ENCODE data around the gene TIFAB. TPM values are rescaled to one million over a fixed set of nuclear protein-coding genes. Genes with fewer than 3 reads are reported as not detected.

TIFAB gene
- total and polyA plus RNA-seq, 8 donors = 0.12 to 0.21 TPM; not detected in 6

GRCh38 chr5:135451581-135452320, 400 bp downstream of the TIFAB start:
- TF ChIP-seq CTCF (IDR thresholded peaks at IDR 0.05) = no peak
- ATAC-seq = no peak
- intact Hi-C loops (cut with DNase I) = no loop called here
- no peaks in the 10 kb centered on the region for H3K27me3 ChIP-seq
- no peak overlapping the region for H3K4me3 ChIP-seq
- FAIRE-seq = no peak
- H3K9me3 ChIP-seq = no peaks in the 10 kb centered on the region
- H3K36me3 ChIP-seq = no peaks in the 10 kb centered on the region
- H3K27ac ChIP-seq = no peak overlapping the region
- WGBS, 2 donors = 76 to 79% methylated on average over 17 of the region's 17 CpGs
- peak in 1 of 6 donors; percentile 24 for DNase-seq
- no peaks in the 10 kb centered on the region for H3K4me1 ChIP-seq

- intact Hi-C loops (cut with DNase I) = no loop called here
- FAIRE-seq (no peak), ATAC-seq (no peak), DNase-seq (no peak)
- H3K4me1 ChIP-seq = no peaks in the 10 kb centered on the region
- WGBS, 2 donors = 86% methylated on average over 2 of the region's 2 CpGs
- no peaks in the 10 kb centered on the region for H3K36me3 ChIP-seq
- no peaks in the 10 kb centered on the region for H3K9me3 ChIP-seq
- H3K27me3 ChIP-seq = no peaks in the 10 kb centered on the region
- no peak overlapping the region for H3K27ac ChIP-seq
- no peak overlapping the region for H3K4me3 ChIP-seq
- no peak for TF ChIP-seq CTCF (IDR thresholded peaks at IDR 0.05)
These were observed 1.2 kb downstream of the TIFAB start for GRCh38 chr5:135450952-135451351.

- H3K4me1 ChIP-seq = no peaks in the 10 kb centered on the region
- no peak for FAIRE-seq
- no peak overlapping the region for H3K27ac ChIP-seq
- H3K27me3 ChIP-seq = no peaks in the 10 kb centered on the region
- 38 to 53% methylated on average over 3 of the region's 3 CpGs for WGBS, 2 donors
- H3K36me3 ChIP-seq = no peaks in the 10 kb centered on the region
- no peak for TF ChIP-seq CTCF (IDR thresholded peaks at IDR 0.05)
- ATAC-seq = no peak
- H3K4me3 ChIP-seq = no peak overlapping the region
- no peaks in the 10 kb centered on the region for H3K9me3 ChIP-seq
- no peak for DNase-seq
- intact Hi-C loops (cut with DNase I) = no loop called here
These were observed 1.8 kb downstream of the TIFAB start for GRCh38 chr5:135450336-135450735.

- no peak for DNase-seq
- no peak for FAIRE-seq
- Histone ChIP-seq H3K9me3 (no peaks in the 10 kb centered on the region), H3K27me3 (no peaks in the 10 kb centered on the region), H3K36me3 (no peaks in the 10 kb centered on the region), H3K27ac (no peak overlapping the region), H3K4me1 (no peaks in the 10 kb centered on the region), H3K4me3 (no peak overlapping the region)
- no peak for TF ChIP-seq CTCF (IDR thresholded peaks at IDR 0.05)
- ATAC-seq = no peak
- intact Hi-C loops (cut with DNase I) = no loop called here
- 72 to 75% methylated on average over 12 of the region's 12 CpGs for WGBS, 2 donors
These were observed 2.5 kb downstream of the TIFAB start for GRCh38 chr5:135449644-135450043.

- intact Hi-C loops (cut with DNase I) = no loop called here
- no peak for TF ChIP-seq CTCF (IDR thresholded peaks at IDR 0.05)
- no peaks in the 10 kb centered on the region for H3K36me3 ChIP-seq
- 64 to 67% methylated on average over 9 of the region's 9 CpGs for WGBS, 2 donors
- no peaks in the 10 kb centered on the region for H3K9me3 ChIP-seq
- no peak for DNase-seq
- no peak overlapping the region for H3K4me3 ChIP-seq
- FAIRE-seq = no peak
- no peaks in the 10 kb centered on the region for H3K4me1 ChIP-seq
- H3K27ac ChIP-seq = no peak overlapping the region
- H3K27me3 ChIP-seq = no peaks in the 10 kb centered on the region
- ATAC-seq = no peak
These were observed 3.2 kb downstream of the TIFAB start for GRCh38 chr5:135448791-135449507.
